TTC549 (cell line): Measurements from ENCODE around the gene CNTROB.

Source experiments
- FAIRE-seq: peaks from 2 replicates; lab custom pipeline; 2012; peaks lifted over from hg19 to GRCh38; lab: Jason Lieb, UNC

Gene CNTROB

DNA sequence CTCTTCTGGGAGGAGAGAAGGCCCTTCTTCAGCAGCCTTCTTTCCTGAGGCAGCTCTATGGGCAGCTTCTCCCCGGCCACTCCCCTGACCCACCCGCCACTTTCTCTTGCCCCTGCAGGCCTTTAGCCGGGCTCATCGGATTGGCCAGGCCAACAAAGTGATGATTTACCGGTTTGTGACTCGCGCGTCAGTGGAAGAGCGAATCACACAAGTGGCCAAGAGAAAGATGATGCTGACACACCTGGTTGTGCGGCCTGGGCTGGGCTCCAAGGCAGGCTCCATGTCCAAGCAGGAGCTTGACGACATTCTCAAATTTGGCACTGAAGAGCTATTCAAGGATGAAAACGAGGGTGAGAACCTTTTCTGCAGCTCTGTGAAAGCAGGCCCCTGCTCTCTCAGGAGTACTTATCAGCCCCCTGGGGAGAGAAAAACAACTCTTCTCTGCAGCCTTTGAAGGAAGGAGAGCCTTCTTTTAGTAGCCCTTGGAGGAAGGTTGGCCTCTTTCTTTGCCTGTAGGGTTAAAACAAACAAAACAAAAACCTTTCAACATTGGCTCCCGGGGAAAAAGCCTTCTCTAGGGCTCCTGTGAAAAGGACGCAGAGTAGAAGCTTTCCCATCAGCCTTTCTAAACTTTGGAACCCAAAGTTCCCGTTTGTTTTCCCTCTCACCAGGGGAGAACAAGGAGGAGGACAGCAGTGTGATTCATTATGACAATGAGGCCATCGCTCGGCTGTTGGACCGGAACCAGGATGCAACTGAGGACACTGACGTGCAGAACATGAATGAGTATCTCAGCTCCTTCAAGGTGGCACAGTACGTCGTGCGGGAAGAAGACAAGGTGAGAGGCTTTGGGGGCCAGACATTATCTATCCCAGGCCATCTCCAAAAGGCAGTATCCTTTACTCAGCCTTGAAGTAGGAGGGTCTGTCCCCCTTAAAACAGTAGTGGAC is 28.6 kb upstream of the CNTROB start:
- FAIRE-seq: no peak

DNA sequence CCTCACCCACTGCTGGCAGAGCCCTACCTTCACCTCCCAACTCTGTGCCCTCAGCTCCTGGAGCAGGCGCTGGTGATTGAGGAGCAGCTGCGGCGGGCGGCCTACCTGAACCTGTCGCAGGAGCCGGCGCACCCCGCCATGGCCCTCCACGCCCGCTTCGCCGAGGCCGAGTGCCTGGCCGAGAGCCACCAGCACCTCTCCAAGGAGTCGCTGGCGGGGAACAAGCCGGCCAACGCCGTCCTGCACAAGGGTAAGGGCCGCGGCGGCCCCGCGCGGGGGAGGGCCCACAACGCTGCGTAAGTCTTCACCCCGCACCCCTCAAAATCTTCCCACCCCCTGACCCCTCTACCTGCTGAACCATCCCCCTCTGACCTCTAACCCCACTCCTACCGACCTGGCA is 22.9 kb upstream of the CNTROB start:
- FAIRE-seq: no peak

DNA sequence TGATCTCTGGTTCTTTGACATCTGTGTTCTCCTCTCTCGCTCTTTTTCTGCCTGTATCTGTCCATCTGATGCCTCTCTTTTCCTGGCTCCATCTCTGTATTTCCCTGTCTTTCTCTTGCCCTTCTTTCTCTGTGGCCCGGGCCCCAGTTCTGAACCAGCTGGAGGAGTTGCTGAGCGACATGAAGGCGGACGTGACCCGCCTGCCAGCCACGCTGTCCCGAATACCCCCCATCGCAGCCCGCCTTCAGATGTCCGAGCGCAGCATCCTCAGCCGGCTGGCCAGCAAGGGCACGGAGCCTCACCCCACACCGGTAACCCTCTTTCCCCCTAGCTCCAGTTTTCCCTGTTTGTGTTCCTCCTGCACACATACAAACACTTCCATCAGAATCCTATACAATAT is 21.7 kb upstream of the CNTROB start:
- no peak for FAIRE-seq

DNA sequence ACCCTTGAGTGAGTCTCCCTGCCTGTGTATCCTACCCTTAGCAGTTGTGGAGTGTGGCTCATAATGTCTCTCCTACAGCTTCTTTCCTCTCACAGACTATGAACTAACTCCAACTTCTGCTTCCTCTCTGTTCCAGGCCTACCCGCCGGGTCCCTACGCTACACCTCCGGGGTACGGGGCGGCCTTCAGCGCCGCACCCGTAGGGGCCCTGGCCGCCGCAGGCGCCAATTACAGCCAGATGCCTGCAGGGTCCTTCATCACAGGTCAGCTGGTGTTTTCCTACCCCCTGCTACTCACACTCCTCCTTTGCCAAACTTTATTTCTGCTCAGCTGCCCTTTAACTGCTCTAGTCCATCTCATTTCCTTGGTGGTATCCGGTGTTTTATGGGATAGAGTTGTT is 21.3 kb upstream of the CNTROB start:
- FAIRE-seq: no peak

DNA sequence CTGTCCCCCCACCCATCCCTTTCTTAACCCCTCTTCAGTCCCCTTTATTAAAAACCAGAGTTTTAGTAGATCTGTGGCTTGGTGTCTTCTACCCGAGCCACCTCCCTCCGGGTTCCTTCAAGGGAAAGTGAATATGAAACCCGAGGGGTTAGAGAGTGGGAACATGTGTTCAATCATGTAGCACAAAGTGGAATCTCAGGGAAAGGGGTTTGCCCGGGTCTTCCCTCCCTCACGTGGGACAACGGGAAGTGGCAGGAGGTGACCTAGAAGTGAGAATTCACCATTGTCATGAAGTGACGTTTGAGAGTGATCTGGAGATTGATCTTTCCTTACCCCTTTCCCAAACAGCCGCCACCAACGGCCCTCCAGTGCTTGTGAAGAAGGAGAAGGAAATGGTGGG is 20.9 kb upstream of the CNTROB start:
- FAIRE-seq: no peak

DNA sequence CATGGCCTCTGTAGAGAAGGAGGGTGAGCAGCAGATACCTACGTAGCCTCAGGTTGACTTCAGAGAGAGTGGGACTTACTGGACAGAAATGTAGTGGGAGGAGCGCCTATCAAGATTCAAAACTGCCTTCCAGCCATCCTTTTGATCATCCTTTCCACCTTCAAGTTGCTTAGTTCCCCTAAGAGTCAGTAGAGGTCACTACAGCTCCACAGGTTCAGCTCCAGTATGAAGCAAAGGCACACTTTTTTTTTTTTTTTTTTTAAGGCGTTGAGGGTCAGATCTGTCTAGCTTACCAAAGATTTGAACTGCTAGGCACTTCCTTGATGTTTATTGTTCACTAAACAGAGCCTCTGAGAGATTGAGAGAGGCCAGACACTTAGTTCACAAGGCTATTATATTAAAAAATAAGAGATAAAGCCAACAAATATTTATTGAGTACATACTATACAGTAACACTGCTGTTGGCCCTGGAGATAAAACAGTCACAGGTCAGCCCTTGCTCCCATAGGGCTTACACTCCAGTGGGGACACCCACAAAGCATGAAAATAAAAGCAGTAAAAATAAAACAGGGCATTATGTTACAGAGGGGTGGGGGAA is 19.0 kb upstream of the CNTROB start:
- peak; percentile 81 for FAIRE-seq

DNA sequence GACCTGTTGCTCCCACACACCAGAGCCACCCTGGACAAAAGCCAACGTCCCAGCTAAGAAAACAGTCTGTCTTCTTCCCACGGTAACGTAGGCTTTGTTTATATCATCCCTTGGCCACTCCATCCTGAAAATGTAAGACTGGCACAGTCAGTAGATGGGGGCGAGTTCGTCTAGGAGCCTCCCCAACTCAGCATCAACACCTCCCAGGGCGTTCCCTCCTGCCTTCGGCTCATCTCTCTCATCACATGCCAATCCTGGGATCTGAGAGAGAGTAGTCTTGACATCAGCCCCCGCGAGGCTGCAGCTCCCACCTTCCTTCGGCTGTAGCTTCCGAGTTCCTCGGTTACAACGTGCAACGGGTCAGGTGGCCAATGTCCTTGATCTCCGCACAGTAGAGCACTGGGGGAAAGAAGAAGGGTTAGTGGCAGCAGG is 16.8 kb upstream of the CNTROB start:
- no peak for FAIRE-seq

DNA sequence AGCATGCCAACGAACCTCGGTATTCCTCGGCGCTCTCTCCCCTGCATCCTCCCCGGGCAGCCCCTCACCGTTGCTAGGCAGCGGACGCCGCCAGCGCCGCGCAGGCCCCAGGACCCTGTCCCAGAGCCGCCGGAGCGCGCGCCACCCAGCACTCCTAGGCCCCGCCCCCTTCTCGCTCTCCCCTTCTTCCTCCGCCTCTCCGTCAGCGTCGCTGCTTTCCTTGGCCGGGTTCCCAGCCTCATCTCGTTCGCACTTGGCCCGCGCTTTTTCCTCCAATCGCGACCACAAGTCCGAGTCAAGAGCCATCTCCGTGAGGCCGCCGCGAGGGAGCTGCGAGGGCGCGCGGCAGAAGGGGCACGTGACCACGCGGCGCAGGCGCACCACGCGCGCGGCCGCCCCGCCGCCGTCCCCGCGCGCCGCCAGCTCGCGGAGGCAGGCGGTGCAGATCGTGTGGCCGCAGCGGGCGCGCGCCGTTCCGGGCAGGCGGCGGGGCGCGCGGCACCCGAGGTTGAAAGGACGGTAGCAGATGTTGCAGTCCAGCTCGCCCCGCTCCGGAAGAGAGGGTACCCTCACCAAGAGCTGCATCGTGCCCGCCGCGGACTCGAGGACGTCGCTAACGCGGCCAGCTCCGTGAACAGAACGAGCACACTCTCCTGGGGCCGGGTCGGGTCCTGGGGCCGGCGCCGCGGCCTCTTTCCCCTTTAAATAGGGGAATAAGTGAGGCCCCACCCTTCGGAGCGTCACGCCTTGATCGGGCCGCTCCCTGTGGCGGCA is 16.2 kb upstream of the CNTROB start, which contains the start of gene RNF227:
RNF227 (minus strand) TSS at position 679 of the 774 bp plus-strand sequence; CDS start at position 585, 94 bp downstream.
- no peak for FAIRE-seq

DNA sequence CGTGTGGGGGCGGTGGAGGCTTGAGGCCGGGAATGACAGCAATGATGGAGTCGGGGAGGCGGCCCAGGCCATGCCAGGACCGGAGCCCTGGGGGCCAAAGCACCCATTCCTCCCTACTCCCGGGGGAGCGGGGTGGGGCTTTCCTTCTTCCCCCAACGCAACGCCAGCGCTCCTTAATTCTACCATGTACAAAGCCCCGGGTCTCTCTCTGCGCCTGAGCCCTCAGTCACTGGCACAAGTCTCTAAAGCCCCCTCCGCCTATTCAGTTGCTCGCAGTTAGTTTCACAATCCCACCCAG is 15.7 kb upstream of the CNTROB start:
- no peak for FAIRE-seq

DNA sequence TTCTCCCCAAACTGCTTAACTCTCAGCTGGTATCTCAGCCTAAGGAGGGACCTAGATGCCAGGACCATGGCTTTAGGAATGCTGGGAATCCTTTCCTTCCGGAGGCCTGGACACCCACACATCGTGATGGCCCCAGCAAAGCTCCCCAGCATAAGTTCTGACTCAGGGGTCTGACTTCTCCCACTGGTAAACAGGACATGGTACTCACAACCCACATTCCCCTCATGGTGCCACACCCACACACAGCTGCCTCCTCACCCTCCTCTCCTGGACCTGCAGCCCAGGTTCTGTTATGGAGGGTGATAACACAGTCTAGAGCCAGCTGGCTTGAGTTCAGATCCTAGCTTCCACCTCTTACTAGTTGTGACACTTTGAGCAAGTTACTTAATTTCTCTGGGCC is 15.2 kb upstream of the CNTROB start:
- FAIRE-seq: no peak

DNA sequence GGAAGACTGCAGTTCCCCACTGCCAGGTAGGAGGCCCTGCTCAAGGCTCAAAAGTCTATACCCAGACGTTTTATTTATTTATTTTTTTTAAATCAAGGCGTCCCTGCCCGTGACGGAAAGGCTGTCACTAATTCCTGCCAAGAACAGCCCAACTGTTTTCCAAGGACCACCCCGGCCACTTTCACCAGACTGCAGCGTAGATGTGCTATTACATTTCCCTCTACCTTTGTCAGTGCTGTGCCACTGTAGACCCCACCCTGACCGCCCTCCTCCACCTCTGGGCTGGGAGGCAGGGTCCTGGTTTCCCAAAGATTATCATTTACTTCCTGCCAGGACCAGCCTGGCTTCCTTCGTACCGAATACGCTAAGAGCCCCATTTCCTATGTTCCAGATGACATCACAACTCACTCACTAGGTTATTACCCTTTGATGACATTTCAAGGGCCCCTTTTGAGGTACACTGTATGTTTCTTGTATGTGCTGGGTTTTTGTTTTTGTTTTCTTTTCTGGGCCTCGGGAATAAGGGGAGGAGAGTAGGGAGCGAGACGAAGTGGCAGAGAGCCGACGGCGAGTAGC is 9.6 kb upstream of the CNTROB start:
- FAIRE-seq: no peak

DNA sequence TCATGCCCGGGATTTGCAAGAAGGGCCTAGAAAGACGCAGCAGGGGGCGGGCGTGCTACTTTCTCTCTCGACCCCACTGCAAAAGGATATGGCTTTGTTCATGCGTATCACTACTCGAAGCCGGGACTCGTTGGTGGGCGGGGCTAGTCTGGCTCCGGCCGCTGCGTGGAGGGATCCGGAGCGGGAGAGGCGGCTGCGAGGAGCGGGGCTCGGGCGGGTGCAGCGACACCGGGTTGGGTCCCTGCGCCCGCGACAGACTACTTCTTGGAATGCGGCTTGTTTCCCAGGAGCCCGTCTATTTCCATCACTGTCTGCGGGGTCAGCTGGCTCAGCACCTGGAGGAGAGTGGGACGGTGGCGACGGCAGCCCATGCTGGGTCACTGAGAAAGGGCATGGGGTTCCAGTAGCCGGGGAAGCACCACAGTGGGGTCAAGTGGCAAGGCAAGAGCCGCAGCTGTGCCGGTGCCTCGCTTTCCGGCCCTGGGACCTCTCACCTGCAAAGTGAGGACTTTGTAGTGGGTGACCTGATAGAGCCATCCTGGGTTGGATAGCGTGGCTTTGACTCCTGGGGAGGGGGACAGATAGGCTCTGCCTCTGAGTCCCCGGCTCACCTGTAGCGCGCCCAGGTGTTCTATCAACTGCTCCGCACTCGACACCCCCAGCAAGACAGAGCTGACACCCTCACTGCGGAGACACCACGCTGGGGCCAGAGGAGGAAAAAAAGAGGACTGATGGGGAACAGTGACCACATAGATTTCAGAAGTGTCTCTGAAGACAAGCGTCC is 9.0 kb upstream of the CNTROB start:
- FAIRE-seq: no peak

DNA sequence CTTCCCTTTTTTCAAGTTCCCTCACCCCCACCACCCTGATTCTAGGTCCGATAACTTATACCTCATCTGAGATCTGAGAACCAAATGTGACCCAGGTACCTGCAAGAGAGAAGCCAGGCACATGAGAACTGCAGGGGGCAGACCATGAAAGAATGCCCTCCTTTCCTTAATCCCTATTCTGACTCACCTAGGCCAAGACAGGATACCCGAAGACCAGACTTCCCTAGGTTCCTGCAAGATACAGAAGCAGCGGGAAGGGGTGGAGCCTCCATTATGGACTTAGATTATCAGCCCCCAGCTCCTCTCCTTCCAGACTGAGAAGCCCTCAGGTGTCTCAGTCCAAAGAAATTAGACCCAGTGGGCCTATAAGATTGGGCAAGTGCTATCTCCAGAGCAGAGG is 4.4 kb upstream of the CNTROB start:
- FAIRE-seq: no peak

DNA sequence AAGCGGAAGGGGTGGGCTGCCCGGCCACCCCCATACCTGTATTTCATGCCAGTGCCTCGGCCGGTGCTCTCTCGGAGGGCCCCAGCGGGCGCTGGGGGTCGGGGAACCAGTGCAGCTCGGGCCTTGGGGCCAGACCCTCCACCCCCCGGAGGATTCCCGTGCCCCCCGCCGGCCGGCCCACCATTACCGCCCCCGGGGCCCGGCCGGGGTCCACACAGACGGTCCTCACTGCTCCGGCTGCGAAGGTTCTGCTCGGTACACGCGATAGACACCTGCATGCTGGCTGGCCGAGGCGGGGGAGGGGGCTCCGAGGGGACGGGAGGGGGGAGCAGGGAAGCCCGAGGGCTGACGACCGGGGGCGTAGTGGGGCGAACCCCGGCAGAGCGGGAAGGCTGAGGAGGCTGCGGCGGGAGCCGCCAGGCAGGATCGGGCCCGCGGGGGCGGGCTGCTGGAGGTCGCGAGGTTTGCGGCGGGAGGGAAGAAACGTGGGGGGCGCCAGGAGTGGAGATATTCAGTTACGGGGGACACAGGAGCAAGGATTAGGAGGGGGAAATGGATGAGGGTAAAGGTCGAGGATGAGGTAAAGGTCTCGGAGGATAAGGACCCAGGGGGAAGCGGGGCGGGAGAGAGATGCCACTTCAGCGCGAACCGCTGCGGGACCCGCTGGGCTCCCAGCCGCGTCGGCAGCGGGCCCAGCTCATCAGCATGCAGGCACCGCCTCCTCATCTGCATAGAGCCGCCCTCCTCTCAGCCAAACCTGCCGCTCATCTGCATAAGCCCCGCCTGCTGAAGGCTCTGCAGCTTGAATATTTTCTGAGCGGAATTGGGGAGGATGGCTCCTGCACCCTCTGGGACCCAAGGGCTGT is 2.6 kb upstream of the CNTROB start, which contains the start of gene KCNAB3:
KCNAB3 (minus strand) TSS at position 699 of the 866 bp plus-strand sequence; CDS start at position 278, 421 bp downstream.
- FAIRE-seq: no peak

DNA sequence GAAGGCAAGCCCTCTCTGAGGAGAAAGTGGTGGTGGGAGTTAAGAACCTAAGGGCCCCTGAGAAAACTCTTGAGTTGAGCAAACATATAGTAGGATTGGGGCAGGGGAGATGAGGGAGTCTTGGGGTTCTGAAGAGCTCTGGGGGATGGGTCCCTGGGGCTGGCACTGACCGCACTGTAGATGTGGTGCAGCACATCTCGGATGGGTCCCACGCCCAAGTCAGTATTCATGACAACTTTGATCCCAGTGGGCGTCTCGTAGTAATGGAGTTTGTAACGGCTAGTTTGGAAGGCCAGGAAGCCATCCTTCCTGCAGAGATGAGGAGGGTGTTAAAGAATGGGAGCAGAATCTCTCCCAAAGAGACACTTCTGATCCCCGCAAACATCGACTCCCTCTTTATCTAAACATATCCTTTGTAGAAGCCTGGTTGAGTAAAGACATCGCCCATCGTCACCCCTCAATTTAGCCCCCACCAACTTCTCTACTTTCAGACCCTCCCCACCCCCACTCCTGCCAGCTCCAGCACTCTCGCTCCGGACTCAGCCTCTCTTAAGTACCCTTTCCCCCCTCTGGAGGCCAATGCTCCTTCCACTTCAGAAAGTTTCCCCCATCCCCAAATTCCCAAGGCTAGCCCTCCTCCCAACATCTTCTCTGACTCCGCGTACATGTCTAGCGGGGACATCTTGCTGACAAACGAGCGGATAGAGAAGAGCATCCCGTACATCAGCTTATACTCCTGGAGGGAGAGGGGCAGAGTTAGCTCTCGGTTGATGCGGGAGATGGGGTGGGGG is 970 bp upstream of the CNTROB start:
- FAIRE-seq: no peak

DNA sequence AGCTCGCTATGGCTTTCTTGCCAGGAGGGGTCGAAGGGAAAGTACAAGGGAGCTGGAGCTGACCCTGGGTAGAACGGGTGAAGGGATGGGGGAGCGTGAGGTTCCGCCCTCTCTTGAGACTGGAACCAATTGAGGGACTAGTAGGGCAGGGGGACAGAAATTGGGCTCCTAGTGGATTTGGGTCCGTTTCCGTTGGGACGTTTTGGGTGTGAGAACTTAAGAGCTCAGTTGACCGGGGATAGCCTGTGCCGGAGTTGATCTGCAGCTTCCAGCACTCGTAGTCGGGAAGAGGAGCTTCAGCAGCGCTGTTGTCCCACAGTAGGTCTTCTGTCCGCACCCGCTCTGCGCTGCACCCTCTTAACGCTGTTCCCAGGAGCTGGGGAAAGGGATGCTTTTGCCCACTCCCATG is 481 bp downstream of the CNTROB start:
- no peak for FAIRE-seq

DNA sequence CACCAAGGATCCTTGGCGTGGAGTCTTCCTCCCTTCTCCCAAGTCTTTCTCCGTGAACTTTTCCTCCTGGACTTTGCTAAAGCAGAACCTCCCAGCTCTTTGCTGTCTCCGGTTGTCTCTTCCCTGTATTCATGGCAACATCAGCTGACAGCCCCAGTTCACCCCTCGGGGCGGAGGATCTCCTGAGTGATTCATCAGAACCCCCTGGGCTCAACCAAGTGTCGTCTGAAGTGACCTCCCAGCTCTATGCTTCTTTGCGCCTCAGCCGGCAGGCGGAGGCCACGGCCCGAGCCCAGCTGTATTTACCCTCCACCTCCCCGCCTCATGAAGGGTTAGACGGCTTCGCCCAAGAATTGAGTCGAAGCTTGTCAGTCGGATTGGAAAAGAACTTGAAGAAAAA is 943 bp downstream of the CNTROB start:
- FAIRE-seq: no peak

DNA sequence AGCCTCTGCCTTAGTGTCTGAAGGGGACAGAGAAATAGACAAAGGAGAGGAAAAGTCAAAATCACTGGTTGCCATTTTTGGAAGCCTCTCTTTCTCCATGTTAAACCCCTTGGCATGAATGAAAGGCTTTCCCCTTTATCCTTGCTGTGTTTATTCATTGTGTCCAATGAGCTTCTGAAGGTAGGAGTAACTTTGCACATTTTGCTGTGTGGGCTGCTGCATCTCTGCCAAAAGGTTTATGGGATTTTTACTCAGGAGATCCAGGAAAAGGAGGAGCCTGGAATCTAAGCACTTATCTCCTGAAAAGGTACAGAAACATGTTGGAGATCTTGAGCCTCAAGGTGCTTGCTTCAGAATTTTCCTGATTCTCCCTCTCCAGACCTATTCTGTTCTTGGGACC is 3.9 kb downstream of the CNTROB start:
- FAIRE-seq: no peak

DNA sequence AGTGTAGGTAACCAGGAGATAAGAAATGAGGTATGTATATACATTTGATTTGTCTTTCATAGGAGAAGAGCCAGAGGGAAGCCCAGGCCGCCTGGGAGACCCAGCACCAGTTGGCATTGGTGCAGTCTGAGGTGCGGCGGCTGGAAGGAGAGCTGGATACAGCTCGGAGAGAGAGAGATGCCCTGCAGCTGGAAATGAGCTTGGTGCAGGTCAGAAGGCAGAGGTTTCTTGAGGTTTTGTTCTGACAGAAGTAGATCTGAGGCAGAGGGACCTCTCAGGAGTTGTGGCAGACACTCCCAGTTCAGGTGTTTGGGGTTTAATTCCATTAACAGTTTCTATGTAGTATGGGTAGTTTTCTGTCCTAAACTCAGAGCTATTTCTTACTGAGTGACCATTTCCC is 8.0 kb downstream of the CNTROB start:
- no peak for FAIRE-seq

DNA sequence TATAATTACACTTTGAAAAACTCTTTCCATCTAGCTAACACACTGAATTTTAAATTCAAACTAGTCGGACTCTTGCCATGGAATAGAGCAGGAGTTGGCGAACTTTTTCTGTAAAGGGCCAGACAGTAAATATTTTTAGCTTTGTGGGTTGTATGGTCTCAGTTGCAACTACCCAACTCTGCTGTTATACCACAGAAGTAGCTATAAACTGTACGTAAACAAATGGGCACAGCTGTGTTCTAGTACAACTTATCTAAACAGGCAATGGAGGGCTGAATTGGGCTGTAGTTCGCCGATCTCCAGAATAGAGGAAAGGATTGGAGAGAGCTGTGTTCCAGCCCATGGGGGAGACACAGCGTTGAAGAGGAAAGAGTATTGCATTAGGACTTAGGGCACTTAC is 8.7 kb downstream of the CNTROB start:
- no peak for FAIRE-seq
